ENCODE results near the gene CTDSP2. TPM values are rescaled to one million over a fixed set of nuclear protein-coding genes. Genes with fewer than 3 reads are reported as not detected.

The CTDSP2 gene
- polyA plus RNA-seq, 2 of the 4 experiments (the other 2 are of a cell fraction) = 31.3 to 87.7 TPM

DNA sequence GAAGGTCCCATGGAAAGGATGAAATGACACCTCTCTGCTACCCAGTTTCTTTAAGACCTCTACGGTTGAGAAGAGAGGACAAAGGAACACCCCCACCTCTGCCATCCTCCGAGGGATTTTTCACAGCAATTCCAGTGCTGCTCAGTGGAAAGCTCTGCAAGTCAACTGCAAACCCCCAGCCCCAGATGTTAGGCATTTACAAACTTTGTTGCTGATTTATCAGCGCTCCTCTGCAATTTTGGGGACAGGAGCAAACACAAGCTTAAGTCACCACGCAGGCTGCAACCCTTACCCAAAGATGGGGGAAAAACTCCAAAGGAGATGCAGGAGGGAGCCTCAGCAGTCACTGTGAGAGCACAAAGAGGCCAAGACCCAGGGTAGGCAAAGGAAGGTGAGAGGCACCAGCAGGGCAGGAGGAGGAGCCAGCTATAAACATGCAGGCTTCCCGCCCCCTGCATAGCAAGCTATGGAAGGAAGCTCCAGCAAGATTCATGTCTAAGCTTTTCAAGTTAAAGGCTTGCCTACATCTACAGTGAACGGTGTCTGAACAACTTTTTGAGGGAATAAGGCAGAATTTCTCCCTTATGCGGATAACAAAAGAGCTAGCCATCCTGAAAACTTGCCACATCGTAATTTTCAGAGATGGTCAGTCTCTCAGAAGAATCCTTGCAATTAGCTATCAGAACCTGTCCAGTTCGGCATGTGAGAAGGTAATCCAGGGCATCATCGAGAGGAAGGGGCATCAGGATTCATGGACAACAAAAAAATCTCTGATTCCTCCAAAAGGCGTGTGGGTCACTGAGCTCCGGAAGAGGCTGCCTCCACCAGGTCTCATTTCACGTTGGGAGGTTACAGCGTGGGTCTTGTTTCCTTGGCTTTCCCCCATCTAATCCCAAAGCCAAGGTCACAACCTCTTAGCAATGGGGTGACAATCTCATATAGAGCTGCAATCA lies 3.9 kb downstream of the CTDSP2 start:
- H3K9me3 ChIP-seq = no peaks in the 10 kb centered on the region
- peak overlapping the region; percentile 5; the same call in 1 of the 3 replicates for H3K4me2 ChIP-seq
- H3K4me3 ChIP-seq = no peak overlapping the region
- ChIA-PET CTCF (interaction anchor here (0.8 to 12.2 kb wide), 13 partner anchors 10 to 86 kb away, joined by 3 to 122 read pairs (median 4); no protein-coding TSS in a partner anchor), POLR2A (interaction anchor here (0.6 to 2.0 kb wide), 4 partner anchors 22 to 70 kb away, joined by 3 to 9 read pairs (median 4); partner anchors contain the start of genes EEF1AKMT3 and METTL1)
- H3K27ac ChIP-seq = no peak overlapping the region
- no peak for FAIRE-seq
- TF ChIP-seq CEBPB (IDR thresholded peaks at IDR 0.05) (no peak), MAZ (IDR thresholded peaks at IDR 0.05; ENCODE audit: borderline replicate concordance, low read depth, low read length) (no peak), KDM5A (IDR thresholded peaks at IDR 0.05) (no peak), PHF8 (IDR thresholded peaks at IDR 0.05; ENCODE audit: borderline replicate concordance, low read depth) (no peak), GATA3 (IDR thresholded peaks at IDR 0.05; ENCODE audit: borderline replicate concordance) (no peak), HOXB5 (CRISPR knock-in tag; IDR thresholded peaks at IDR 0.05) (no peak), MYC (IDR thresholded peaks at IDR 0.05; ENCODE audit: borderline replicate concordance, low read length) (no peak), ZC3H11A (IDR thresholded peaks at IDR 0.05) (no peak), TP53 (CRISPR knock-in tag; IDR thresholded peaks at IDR 0.05) (no peak), SREBF2 (IDR thresholded peaks at IDR 0.05) (no peak), ZFP36 (IDR thresholded peaks at IDR 0.05; ENCODE audit: borderline replicate concordance, partially characterized antibody) (no peak), SMC3 (IDR thresholded peaks at IDR 0.05) (no peak), FOXS1 (CRISPR knock-in tag; IDR thresholded peaks at IDR 0.05) (no peak)
- TF ChIP-seq, protein P1, sequence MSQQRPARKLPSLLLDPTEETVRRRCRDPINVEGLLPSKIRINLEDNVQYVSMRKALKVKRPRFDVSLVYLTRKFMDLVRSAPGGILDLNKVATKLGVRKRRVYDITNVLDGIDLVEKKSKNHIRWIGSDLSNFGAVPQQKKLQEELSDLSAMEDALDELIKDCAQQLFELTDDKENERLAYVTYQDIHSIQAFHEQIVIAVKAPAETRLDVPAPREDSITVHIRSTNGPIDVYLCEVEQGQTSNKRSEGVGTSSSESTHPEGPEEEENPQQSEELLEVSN (IDR thresholded peaks at IDR 0.05; ENCODE audit: borderline replicate concordance, low read depth) = no peak
- TF ChIP-seq, protein P2, sequence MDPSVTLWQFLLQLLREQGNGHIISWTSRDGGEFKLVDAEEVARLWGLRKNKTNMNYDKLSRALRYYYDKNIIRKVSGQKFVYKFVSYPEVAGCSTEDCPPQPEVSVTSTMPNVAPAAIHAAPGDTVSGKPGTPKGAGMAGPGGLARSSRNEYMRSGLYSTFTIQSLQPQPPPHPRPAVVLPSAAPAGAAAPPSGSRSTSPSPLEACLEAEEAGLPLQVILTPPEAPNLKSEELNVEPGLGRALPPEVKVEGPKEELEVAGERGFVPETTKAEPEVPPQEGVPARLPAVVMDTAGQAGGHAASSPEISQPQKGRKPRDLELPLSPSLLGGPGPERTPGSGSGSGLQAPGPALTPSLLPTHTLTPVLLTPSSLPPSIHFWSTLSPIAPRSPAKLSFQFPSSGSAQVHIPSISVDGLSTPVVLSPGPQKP (IDR thresholded peaks at IDR 0.05; ENCODE audit: low read depth, low read length) = no peak
- ATAC-seq = no peak
- no peak for DNase-seq (ENCODE audit: low read depth in 1 of 2, low spot score in 1 of 2)
- H3K4me1 ChIP-seq = peaks cover 54% of the 10 kb centered on the region
- WGBS (ENCODE audit: missing lambda C conversion rate) = 89% methylated on average over 14 of the region's 14 CpGs

DNA sequence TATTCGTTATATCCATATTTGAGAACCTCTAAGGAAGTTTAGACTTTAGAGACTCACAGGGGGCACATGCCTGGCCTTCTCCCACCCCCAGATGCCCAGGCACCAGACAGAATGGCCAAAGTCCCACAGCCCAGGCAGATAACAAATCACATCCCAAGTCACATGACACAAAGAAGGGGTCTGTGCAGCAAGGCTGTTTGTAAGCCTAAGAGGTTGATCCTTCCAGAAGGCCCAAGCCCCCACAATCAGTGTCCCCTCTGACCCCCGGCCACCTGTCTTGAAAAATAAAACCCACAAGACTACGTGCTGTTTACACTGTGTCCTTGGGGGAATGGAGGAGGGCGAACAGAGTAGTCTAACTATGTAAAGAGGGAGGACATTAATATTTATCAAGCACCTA lies 5.1 kb downstream of the CTDSP2 start:
- ChIA-PET CTCF (interaction anchor here (1.4 to 12.2 kb wide), 5 partner anchors 9 to 64 kb away, joined by 5 to 122 read pairs (median 29); no protein-coding TSS in a partner anchor), POLR2A (no interaction called here)
- DNase-seq (ENCODE audit: low read depth in 1 of 2, low spot score in 1 of 2) (no peak), FAIRE-seq (no peak), ATAC-seq (no peak)
- H3K9me3 ChIP-seq = no peaks in the 10 kb centered on the region
- no peak overlapping the region for H3K27ac ChIP-seq
- no peak overlapping the region for H3K4me3 ChIP-seq
- H3K4me1 ChIP-seq = peaks cover 66% of the 10 kb centered on the region
- H3K4me2 ChIP-seq = 0 out of 3 replicates have a peak overlapping the region, but pooled peaks have one; percentile 1
- 88% methylated on average over 4 of the region's 4 CpGs for WGBS (ENCODE audit: missing lambda C conversion rate)
- TF ChIP-seq ZNF302 (CRISPR knock-in tag; IDR thresholded peaks at IDR 0.05) (no peak), ZC3H11A (IDR thresholded peaks at IDR 0.05) (no peak), KDM1A (IDR thresholded peaks at IDR 0.05; ENCODE audit: low read depth) (no peak), KDM5A (IDR thresholded peaks at IDR 0.05) (no peak), RAD21 (conservative IDR thresholded peaks at IDR 0.05 in 1 of 2, IDR thresholded peaks at IDR 0.05 in 1 of 2) (no peak), NR3C1 (IDR thresholded peaks at IDR 0.05) (no peak), CBX2 (IDR thresholded peaks at IDR 0.05; ENCODE audit: borderline replicate concordance, low read depth) (no peak), MYC (IDR thresholded peaks at IDR 0.05; ENCODE audit: borderline replicate concordance, low read length) (no peak), MAZ (IDR thresholded peaks at IDR 0.05; ENCODE audit: borderline replicate concordance, low read depth, low read length) (no peak), HEYL (CRISPR knock-in tag; IDR thresholded peaks at IDR 0.05) (no peak)
- TF ChIP-seq, protein P3, sequence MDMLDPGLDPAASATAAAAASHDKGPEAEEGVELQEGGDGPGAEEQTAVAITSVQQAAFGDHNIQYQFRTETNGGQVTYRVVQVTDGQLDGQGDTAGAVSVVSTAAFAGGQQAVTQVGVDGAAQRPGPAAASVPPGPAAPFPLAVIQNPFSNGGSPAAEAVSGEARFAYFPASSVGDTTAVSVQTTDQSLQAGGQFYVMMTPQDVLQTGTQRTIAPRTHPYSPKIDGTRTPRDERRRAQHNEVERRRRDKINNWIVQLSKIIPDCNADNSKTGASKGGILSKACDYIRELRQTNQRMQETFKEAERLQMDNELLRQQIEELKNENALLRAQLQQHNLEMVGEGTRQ (IDR thresholded peaks at IDR 0.05) = no peak
- TF ChIP-seq, protein P2 (IDR thresholded peaks at IDR 0.05; ENCODE audit: low read depth, low read length) = no peak
- TF ChIP-seq, protein P4, sequence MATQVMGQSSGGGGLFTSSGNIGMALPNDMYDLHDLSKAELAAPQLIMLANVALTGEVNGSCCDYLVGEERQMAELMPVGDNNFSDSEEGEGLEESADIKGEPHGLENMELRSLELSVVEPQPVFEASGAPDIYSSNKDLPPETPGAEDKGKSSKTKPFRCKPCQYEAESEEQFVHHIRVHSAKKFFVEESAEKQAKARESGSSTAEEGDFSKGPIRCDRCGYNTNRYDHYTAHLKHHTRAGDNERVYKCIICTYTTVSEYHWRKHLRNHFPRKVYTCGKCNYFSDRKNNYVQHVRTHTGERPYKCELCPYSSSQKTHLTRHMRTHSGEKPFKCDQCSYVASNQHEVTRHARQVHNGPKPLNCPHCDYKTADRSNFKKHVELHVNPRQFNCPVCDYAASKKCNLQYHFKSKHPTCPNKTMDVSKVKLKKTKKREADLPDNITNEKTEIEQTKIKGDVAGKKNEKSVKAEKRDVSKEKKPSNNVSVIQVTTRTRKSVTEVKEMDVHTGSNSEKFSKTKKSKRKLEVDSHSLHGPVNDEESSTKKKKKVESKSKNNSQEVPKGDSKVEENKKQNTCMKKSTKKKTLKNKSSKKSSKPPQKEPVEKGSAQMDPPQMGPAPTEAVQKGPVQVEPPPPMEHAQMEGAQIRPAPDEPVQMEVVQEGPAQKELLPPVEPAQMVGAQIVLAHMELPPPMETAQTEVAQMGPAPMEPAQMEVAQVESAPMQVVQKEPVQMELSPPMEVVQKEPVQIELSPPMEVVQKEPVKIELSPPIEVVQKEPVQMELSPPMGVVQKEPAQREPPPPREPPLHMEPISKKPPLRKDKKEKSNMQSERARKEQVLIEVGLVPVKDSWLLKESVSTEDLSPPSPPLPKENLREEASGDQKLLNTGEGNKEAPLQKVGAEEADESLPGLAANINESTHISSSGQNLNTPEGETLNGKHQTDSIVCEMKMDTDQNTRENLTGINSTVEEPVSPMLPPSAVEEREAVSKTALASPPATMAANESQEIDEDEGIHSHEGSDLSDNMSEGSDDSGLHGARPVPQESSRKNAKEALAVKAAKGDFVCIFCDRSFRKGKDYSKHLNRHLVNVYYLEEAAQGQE (IDR thresholded peaks at IDR 0.05) = no peak
- TF ChIP-seq, protein P5, sequence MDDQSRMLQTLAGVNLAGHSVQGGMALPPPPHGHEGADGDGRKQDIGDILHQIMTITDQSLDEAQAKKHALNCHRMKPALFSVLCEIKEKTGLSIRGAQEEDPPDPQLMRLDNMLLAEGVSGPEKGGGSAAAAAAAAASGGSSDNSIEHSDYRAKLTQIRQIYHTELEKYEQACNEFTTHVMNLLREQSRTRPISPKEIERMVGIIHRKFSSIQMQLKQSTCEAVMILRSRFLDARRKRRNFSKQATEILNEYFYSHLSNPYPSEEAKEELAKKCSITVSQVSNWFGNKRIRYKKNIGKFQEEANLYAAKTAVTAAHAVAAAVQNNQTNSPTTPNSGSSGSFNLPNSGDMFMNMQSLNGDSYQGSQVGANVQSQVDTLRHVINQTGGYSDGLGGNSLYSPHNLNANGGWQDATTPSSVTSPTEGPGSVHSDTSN (IDR thresholded peaks at IDR 0.05) = no peak
- TF ChIP-seq, protein P6, sequence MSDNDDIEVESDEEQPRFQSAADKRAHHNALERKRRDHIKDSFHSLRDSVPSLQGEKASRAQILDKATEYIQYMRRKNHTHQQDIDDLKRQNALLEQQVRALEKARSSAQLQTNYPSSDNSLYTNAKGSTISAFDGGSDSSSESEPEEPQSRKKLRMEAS (IDR thresholded peaks at IDR 0.05) = no peak
